ENCODE results near the gene DPYSL5.

DPYSL5 gene

DNA sequence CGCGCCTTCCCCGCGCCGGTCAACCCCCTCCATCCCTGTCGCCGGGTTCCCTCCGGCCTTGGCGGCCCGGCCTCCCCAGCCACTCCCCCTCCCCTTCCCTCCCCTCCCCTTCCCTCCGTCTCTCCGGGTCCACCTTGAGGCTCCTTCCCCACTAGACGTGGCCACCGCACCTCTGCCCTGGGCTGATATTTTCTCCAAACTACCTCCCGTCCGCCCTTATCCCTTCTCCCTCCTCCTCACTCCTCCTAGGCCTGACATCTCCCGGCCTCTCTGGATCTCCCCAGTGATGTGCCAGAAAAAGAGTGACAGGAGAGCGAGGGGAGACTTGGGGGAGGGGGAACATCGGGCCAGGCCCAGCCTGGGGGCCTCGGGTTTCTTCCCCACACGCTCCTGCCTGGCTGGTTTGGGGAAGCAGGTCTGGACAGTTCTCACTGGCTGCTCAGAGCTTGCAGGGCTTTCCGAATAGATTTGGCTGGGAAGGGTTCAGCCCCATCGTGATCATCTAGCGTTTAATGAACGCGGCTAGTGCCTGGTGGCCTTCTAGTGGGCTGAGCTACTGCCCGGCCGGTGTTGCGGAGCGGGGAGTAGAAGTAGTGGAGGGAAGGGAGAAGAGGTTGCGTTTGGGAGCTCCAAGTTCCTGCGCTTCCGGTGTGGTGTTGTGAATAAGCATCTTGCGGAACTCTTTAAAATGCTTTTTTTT lies 123.1 kb downstream of the DPYSL5 start:
- DNase-seq, result no peak

DNA sequence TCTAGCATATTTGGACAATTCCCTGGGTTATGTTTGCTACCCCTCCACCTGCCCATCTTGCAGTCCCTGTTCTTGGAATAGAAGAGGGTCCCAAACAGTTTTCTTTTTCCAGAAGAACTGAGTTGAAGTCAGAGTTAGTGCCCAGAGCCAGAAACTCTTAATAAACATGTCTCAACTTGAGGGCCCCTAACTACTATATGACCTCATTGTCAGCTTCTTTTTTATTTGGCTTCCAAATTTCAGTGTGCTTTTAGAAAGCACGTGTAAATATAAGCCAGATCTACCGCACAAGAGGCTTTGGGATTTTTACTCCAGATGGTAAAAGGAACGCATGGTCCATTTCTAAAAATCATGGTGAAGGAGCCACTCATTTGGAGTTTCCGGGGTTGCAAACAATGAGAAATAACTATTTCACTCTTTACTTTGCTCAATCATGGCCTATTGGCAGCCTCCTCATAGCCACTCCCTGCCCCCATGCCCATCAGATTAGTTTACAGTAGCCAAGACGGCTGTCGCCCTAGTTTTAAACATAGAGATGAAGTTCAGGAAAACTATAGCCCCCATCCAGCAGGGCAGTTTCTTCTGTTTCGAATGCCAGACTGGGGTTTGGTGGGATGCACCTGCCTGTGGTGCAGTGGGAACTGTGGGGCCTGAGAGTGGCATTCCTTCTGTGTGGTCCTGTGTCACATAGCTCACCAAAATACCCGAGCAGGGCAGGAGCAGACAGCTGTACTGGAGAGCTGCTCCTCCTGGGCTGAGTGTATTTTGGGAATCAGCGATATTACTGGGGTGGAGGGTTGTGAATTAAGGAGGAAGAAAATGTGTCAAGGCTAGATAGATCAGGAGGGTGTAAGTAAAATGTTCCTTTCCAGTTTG lies 124.2 kb downstream of the DPYSL5 start:
- DNase-seq, result no peak

DNA sequence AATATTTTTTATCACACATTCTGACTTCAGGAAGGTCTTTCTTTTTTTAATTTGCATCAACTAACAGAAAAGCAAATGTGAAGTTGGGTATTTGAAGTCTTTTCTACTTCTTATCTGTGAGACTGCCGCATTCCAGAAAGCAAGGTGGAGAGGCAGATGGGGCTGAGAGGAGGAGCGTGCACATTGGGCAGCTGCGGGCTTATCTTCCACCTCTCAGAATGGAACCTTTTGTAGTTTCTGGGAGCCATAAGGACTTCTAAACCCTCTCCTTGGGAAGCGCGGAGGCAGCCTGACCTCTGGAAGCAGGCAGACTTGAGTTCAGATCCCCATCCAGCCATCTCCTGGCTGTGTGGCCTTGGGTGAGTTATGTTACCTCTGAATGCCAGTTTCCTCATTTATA lies 126.4 kb downstream of the DPYSL5 start:
- no peak for DNase-seq

DNA sequence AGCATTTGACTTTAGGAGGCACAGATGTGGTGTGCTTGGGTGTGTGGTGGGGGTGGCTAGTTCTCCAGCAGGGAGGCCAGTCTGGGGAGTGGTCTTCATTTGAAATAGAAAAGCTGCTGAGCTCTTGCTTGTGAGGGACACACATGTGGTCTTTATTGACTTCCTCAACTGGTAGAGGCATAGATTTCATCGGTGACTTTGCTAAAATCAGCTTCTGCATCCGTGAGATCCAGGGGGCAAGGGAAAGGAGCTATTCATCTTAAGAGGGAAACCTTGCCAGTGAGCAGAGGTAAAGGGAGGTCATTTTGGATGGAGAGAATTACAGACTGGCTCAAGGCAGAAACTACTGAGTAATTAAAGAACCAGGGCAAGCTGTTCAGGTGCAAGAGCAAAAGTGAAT lies 127.2 kb downstream of the DPYSL5 start:
- no peak for DNase-seq

DNA sequence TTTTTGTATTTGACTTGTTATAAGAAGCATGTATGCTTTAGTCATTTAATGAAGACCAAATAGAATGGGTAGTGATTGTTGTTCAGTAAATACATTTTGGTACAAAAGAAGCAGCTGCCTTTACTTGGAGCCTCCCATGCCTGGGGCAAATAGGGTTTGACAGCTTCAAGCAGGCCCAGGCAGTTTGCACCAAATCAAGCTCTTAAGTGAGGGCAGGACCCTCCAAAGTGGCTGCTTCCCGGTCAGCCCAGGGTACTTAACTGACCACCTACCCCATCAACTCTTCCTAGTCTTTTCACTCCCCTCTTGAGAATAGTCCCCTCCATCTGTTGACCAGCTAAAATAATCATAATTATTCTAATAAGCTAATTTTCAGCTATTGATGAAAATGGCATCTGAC lies 127.7 kb downstream of the DPYSL5 start:
- no peak for DNase-seq

DNA sequence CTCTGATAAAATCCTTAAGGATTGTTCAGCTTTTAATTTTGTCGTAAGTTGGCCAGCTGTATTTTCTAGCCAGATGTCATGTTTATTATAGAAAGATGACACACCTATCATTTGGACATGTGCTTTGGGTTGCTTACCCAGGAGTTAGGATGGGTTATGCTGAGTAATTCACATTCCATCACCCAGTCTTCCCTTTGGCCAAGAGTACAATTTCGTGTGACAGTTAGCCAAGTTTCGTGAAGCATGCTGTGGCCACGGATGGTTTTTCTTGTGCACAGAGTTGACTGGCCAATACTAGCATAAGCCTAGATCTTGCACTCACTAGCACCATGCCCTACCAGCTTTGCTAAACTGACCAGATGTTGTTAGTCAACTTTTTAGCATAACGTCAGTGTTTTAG lies 128.3 kb downstream of the DPYSL5 start:
- DNase-seq, result no peak

DNA sequence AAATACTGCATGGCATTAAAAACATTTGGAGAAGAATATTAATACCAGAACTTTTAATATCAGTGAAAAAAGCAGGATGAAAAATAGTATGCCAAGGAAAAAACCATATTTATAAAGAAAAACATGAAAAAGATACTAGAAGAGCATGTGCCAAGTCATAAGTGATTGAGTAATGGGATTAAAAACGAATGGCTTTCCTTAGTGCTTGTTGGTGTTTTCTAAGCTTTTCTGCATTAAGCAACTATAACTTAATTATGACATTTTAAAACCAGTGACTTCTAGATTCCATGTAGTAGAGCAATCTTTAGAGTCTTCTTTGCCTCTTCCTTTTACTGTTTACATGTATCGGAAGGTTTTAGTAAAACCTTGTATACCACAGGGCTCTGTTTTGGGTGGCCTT lies 129.1 kb downstream of the DPYSL5 start:
- no peak for DNase-seq

DNA sequence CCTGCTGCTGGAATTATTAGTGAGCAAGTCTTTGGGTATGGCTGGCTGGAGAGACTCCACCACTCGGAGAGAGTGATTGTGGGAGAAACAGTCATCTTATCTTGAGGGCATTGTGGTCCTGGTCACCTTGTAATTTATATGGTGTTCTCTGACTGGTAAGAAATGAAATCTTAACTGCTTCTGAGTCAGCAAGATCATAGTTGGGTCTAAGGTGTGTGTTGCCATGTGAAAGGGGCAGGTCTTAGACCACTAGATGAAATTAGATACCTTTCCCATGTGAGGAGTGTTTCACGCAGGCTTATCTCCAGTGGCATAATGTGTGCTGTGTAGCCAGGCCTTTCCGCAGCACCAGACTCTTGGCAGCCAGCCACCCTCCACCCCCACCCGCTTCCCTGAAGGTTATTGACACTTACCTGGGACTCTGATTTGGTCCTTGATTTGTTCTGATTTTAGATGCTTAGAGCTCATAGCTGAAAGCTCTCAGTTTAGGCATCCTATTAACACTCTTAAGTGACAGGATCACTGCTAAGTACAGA lies 130.2 kb downstream of the DPYSL5 start:
- no peak for DNase-seq

DNA sequence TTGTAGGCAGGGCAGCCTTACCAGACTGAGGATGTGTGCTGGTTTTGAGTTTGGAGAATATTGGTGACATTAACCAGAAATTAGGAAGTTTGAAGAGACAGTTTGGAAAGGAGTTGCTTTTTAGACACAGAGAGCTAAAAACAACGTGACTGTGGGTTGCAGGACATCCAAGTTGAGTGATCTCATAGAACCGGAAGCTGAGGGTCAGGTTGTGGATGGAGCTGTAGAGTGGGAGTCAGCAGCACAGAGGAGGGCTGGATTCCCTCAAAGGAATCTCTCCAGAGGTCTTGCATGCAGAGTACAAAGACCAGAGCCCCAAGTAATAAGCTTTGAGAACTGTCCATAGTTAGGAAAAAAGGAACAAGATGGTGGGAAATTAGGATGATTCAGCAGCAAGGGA lies 131.8 kb downstream of the DPYSL5 start:
- no peak for DNase-seq

DNA sequence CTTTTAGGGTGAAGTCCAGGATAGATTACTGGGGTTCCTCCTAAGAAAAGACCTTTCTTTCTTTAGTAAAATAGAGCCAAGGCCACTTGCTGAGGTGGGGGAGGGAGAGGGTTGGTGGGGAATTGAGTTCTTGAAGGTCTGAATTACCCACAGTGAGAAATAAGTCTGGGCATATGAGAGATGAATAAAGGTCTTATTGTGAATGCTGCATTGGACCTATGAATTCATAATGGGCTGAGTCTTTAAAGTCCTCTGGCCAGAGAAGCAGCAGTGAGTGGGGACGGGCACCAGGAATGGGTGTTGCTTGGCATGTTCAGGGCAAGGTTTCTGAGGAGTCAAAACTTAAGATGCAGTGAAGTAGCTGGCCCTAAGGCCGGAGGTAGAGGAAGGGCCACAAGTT lies 133.0 kb downstream of the DPYSL5 start:
- no peak for DNase-seq

DNA sequence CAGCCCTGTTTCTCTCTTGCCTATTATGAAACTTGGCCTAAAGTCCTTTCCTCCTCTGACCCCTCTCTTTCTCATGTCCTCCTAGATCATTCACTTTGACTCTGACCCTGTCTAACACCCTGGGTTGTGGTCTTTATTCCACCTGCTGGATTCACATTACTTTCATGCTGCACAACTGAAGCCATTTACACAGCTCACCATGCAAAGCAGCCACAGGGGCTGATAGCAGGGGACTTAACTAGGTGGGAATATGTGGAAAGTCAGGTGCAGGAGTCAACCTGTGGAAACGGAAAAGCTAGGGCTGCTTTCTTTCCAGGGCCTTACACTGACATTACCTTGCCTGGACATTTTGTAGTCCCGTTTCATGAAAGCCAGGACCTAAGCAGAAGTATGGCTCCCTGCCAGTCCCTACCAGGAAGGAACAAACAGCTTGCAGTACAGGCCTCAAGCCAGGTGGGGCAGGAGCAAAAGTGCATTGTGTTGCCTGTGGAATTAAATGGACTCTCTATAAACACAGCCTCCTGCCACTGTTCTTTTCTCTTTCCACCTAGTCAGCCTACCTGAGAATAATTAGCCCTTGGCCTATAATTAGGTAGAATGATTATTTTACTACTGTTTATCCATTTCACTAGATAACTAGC lies 134.3 kb downstream of the DPYSL5 start:
- DNase-seq, result peak; percentile 51 to 67

DNA sequence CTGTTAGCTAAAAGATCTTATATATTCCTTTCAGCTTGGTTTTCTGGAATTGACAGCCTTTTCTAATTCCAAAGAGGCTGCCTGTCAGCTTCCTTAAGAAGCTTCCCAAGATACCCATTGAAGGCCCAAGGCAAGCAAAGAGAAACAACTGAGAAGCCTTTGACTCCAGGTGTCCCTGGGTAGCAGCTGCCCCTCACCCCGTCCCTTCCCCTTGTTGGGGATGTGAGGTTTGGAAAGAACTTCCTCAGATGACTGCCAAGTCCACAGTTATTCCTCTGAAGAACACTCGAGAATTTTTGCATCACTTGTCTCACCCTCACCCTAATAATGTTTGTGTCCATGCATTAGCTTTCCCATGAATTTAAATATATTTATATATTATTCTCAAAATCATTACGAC lies 135.8 kb downstream of the DPYSL5 start:
- DNase-seq, result no peak

DNA sequence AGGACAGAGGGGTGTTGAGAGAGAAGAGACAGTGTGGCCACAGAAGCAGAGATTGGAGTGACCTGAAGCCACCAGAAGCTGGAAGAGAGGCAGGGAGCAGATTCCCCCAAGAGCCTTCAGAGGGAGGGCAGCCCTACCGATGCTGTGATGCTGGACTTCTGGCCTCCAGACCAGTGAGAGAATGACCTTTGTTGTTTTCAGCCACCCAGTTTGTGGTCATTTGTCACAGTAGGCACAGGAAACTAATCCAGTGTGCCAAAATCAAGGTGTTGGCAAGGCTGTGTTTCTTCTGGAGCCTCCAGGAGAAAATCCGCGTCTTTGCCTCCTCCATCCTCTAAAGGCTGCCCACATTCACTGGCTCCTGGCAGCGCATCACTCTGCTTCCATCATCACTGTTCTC lies 137.9 kb downstream of the DPYSL5 start:
- no peak for DNase-seq

DNA sequence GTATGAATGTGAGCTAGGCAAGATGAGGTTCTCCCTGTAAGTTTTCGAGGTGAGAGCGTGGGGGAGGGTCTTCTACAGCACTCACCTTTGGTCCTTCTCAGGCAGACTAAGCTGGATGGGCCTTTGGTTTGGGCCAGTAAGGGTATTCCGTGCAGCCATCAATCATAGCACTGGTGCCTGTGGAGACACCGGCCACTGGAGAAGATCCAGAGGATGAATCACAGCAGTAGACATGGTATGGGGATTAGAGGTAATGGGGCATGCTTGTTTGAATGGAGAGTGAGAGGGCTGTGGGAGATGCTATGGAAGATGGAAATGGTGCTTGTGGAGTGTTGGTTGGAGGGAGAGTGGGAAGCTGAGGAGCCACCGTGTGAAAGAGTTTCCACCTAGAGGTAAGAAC lies 138.6 kb downstream of the DPYSL5 start:
- DNase-seq, result no peak

DNA sequence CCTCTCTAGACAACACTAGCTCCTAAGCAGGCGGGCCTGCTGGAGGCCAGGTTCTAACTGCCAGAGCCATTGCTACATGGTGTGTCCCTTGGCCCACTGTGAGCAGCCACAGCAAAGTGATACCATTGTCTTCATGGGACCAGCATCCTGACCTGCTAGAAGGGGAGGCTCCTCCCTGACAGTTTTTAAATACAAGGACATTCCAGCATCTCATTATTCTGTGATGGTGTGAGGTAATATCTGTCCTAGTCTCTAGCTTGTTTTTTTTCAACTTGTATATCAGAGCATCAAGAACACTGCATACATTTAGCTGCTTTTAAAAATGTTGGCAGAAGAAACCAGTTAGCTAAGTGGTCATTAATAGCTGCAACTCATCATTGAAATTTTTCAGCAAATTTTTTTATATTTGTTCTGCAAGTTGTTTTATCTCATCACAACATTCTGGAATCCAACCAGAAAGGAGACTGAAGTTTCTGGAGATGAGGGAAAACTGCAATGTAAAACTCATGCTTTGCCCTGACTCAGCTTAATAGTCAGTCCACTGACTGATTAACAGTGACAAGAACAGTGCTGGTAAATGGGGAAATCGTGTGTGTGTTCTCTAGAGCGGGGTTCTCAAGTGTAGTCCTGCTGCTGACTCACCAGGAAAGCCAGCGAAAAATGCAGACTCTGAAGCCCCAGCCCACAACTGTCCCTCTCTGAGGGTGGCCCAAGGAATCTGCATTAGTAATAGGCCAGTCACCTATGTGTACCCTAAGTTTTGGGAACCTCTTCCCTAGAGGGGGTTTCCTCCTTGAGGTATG lies 140.3 kb downstream of the DPYSL5 start:
- DNase-seq, result no peak

DNA sequence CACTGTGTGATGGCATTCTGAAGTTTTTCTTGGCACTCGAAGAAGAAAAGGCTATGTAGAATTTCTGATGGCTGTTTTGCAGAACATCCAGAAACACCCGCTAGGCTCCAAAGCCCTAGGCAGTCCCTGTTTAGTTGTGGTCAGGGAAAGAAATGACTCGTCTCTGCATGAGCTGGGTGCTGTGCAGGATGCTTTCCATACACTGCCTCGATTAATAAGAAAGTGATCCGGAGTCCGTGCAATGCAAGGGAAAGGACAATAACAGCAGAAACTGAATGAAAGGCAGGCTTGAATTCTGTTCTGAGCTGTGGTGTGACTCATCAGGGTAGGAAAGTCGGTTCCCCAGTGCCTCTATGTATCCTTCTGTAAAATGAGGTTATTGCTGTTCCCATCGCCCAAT lies 141.2 kb downstream of the DPYSL5 start:
- DNase-seq, result no peak

DNA sequence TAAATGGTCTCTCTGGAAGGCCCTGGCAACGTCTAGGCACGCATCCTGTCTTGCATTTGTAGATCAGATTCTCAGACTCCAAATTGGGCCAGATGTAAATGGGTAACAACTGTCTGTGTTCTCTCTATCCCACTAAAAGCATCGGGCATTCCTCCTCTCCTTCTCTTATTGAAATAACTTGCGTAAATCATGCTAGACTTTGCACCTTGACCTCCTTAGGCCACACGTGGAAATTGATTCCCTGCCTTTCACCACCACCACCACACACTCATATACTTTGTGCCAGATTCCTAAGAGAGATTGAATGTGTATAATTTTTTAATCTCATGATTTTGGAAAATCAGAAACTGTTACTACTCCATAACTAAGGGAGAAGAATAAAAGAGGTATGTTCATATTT lies 143.8 kb downstream of the DPYSL5 start:
- DNase-seq, result no peak

DNA sequence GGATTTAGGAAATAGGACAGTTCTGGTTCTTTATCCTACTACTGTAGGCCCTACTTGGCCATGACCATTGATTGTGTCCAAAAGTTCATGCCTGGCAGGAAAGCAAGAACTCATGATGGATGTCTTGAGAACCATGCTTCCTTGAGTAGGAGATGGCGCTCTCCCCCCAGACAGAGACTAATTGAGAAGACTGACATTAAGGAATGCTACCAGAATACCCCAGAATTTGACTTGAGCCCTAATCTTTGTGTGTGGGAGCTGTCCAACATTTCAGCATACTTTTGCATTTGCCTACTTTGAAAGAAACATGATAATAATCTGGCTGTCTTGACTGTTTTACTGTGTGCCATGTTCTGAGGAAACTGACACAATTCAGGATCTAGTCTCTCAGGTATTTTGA lies 145.8 kb downstream of the DPYSL5 start:
- peak in 1 of 2 experiments; percentile 12 for DNase-seq

DNA sequence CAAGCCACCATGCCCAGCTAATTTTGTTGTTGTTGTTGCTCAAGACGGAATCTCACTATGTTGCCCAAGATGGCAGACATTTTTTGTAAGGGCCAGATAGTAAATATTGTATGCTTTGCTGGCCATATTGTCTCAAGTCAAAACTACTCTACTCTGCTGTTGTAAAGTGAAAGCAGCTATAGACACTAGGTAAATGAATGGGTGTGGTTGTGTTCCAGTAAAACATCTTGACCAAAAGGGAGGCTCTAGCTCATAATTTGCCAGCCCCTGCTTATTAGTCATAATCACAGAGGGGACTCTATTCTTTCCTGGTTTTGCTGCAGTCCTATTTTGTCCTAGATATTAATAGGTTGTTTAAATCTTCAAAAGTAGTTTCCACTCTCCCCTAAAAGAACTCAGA lies 147.1 kb downstream of the DPYSL5 start:
- DNase-seq, result no peak

DNA sequence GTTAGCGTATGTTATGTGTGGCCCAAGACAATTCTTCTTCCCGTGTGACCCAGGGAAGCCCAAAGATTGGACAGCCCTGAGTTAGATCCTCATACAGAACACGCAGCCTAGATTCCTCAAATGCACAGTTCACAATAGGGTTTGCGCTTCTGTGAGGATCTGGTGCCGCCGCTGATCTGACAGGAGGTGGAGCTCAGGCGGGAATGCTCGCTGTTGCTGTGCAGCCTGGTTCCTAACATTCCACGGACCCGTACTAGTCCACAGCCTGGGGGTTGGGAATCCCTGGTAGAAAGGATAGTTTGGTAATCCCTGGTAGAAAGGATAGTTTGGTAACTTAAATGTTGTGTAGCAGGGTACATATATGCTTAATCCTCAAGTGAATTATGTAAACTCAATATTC lies 149.5 kb downstream of the DPYSL5 start:
- no peak for DNase-seq

DNA sequence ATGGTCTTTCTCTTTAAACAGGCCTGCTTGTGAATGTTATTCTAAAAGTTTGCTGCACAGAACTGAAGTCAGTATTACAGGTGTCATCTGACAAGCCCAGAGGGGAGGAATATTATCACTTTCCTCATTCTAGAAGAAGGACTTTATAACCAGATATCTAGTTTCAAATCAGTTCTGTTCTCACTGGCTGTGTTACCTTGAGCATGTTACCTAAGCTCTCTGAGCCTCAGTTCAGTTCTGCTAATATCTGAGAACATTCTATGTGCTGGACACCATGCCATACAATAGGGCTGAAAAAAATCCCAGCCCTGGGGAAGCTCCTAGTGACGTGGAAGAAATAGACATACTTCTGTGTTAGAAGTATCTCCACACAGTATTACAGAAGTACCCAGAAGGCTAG lies 150.4 kb downstream of the DPYSL5 start:
- no peak for DNase-seq

All from AML-193 (cell line).